Astrocyte (in vitro differentiated cells and primary cell): ENCODE data around the gene COPS9. TPM values are rescaled to one million over a fixed set of nuclear protein-coding genes. Genes with fewer than 3 reads are reported as not detected.

ENCODE experiments used
- DNase-seq: peaks from one replicate; pipeline ENCODE4 v3.0.0-alpha.2; 2010; ENCODE audit warnings: low read depth
- FAIRE-seq: peaks from 2 replicates; lab custom pipeline; 2011; peaks lifted over from hg19 to GRCh38; lab: Jason Lieb, UNC
- H2AFZ ChIP-seq: 2 replicates; pipeline ENCODE4 v1.6.0; 2012; ENCODE audit warnings: low read depth, low read length, inconsistent platforms
- H3K27ac ChIP-seq: 2 replicates; pipeline ENCODE4 v1.5.1; 2011; ENCODE audit warnings: low read depth, low read length, inconsistent platforms
- H3K27me3 ChIP-seq: 2 replicates; pipeline ENCODE4 v1.6.0; 2011; ENCODE audit warnings: low read length, inconsistent platforms; ENCODE audit not compliant: insufficient read depth
- H3K36me3 ChIP-seq: 2 replicates; pipeline ENCODE4 v1.5.1; 2011; ENCODE audit warnings: low read length, inconsistent platforms; ENCODE audit not compliant: insufficient read depth
- H3K4me1 ChIP-seq: 2 replicates; pipeline ENCODE4 v1.5.1; 2011; ENCODE audit warnings: low read length, inconsistent platforms; ENCODE audit not compliant: insufficient read depth
- H3K4me2 ChIP-seq: 2 replicates; pipeline ENCODE4 v1.6.0; 2012; ENCODE audit warnings: low read length, inconsistent platforms
- H3K4me3 ChIP-seq: 2 replicates; pipeline ENCODE4 v1.5.1; 2011; ENCODE audit warnings: low read depth, mild to moderate bottlenecking, low read length, inconsistent platforms; ENCODE audit not compliant: insufficient read depth
- H3K79me2 ChIP-seq: 2 replicates; pipeline ENCODE4 v1.6.0; 2012; ENCODE audit warnings: mild to moderate bottlenecking, low read length, inconsistent platforms; ENCODE audit not compliant: insufficient read depth
- H3K9ac ChIP-seq: 2 replicates; pipeline ENCODE4 v1.6.0; 2012; ENCODE audit warnings: mild to moderate bottlenecking, low read length, inconsistent platforms
- H3K9me3 ChIP-seq: 2 replicates; pipeline ENCODE4 v1.5.1; 2012; ENCODE audit warnings: low read depth, mild to moderate bottlenecking, low read length, inconsistent platforms; ENCODE audit not compliant: insufficient read depth
- H4K20me1 ChIP-seq: 2 replicates; pipeline ENCODE4 v1.6.0; 2012; ENCODE audit warnings: low read length, inconsistent platforms; ENCODE audit not compliant: insufficient read depth
- H3K27ac Mint-ChIP-seq: one replicate; pipeline ENCODE4 v1.8.0; 2021; ENCODE audit warnings: mild to moderate bottlenecking, mixed read lengths; ENCODE audit not compliant: unreplicated experiment
- H3K27me3 Mint-ChIP-seq: one replicate; pipeline ENCODE4 v1.8.0; 2021; ENCODE audit warnings: low read depth, mixed read lengths; ENCODE audit not compliant: unreplicated experiment
- H3K36me3 Mint-ChIP-seq: one replicate; pipeline ENCODE4 v1.8.0; 2021; ENCODE audit warnings: low read depth, mixed read lengths; ENCODE audit not compliant: unreplicated experiment
- H3K4me1 Mint-ChIP-seq: one replicate; pipeline ENCODE4 v1.8.0; 2021; ENCODE audit warnings: low read depth, mixed read lengths; ENCODE audit not compliant: unreplicated experiment
- H3K4me3 Mint-ChIP-seq: one replicate; pipeline ENCODE4 v1.8.0; 2021; ENCODE audit warnings: mild to moderate bottlenecking, moderate library complexity, mixed read lengths; ENCODE audit not compliant: unreplicated experiment
- H3K9me3 Mint-ChIP-seq: one replicate; pipeline ENCODE4 v1.8.0; 2021; ENCODE audit warnings: mild to moderate bottlenecking, mixed read lengths; ENCODE audit not compliant: unreplicated experiment
- CTCF ChIP-seq: IDR thresholded peaks from 2 replicates; pipeline ENCODE4 v1.5.1; 2011; ENCODE audit warnings: low read depth, mild to moderate bottlenecking, inconsistent platforms, low read length, moderate library complexity; ENCODE audit not compliant: insufficient read depth
- EZH2 ChIP-seq: IDR thresholded peaks from 2 replicates; pipeline ENCODE4 v1.6.1; 2012; ENCODE audit warnings: mild to moderate bottlenecking, low read length, inconsistent platforms; ENCODE audit not compliant: insufficient read depth
- total RNA-seq: library from RNA; stranded (reverse); gene quantifications from 2 replicates; pipeline ENCODE4 v1.2.1, GENCODE V29; 2021

COPS9 gene
- total RNA-seq, 1 donor from 2014 or later, result 192 TPM

GRCh38 chr2:240165661-240166060, 29.6 kb upstream of the COPS9 start:
- Mint-ChIP-seq H3K9me3 (peaks cover 6% of the 10 kb centered on the region), H3K4me3 (no peak overlapping the region), H3K27me3 (peaks cover 49% of the 10 kb centered on the region), H3K36me3 (no peaks in the 10 kb centered on the region), H3K4me1 (no peaks in the 10 kb centered on the region), H3K27ac (no peak overlapping the region)
- H3K79me2 ChIP-seq, result no peaks in the 10 kb centered on the region
- no peak overlapping the region for H3K4me3 ChIP-seq
- no peaks in the 10 kb centered on the region for H3K4me1 ChIP-seq
- FAIRE-seq (no peak), DNase-seq (no peak)
- TF ChIP-seq EZH2 (no peak), CTCF (no peak)
- peaks cover 4% of the 10 kb centered on the region for H3K27me3 ChIP-seq
- no peaks in the 10 kb centered on the region for H3K36me3 ChIP-seq
- H3K9me3 ChIP-seq, result no peaks in the 10 kb centered on the region
- no peak overlapping the region for H3K27ac ChIP-seq
- no peak overlapping the region for H3K9ac ChIP-seq
- H2AFZ ChIP-seq, result no peak overlapping the region
- no peak overlapping the region for H3K4me2 ChIP-seq
- no peaks in the 10 kb centered on the region for H4K20me1 ChIP-seq

GRCh38 chr2:240165034-240165433, 28.9 kb upstream of the COPS9 start:
- Histone ChIP-seq H2AFZ (no peak overlapping the region), H3K27ac (no peak overlapping the region), H3K27me3 (peaks cover 4% of the 10 kb centered on the region), H4K20me1 (no peaks in the 10 kb centered on the region), H3K4me2 (no peak overlapping the region), H3K9me3 (no peaks in the 10 kb centered on the region), H3K4me1 (no peaks in the 10 kb centered on the region), H3K9ac (no peak overlapping the region), H3K36me3 (no peaks in the 10 kb centered on the region), H3K79me2 (no peaks in the 10 kb centered on the region), H3K4me3 (no peak overlapping the region)
- peaks cover 6% of the 10 kb centered on the region for H3K9me3 Mint-ChIP-seq
- no peak for TF ChIP-seq CTCF
- TF ChIP-seq EZH2, result no peak
- no peaks in the 10 kb centered on the region for H3K36me3 Mint-ChIP-seq
- no peaks in the 10 kb centered on the region for H3K4me1 Mint-ChIP-seq
- no peak overlapping the region for H3K27ac Mint-ChIP-seq
- no peak for DNase-seq
- H3K4me3 Mint-ChIP-seq, result no peak overlapping the region
- FAIRE-seq, result no peak
- peaks cover 52% of the 10 kb centered on the region for H3K27me3 Mint-ChIP-seq

GRCh38 chr2:240164586-240164985, 28.5 kb upstream of the COPS9 start:
- peaks cover 6% of the 10 kb centered on the region for H3K9me3 Mint-ChIP-seq
- Histone ChIP-seq H3K27me3 (peaks cover 4% of the 10 kb centered on the region), H3K9me3 (no peaks in the 10 kb centered on the region), H3K27ac (no peak overlapping the region), H2AFZ (no peak overlapping the region), H3K4me1 (no peaks in the 10 kb centered on the region), H3K4me3 (no peak overlapping the region), H3K9ac (no peak overlapping the region), H3K79me2 (no peaks in the 10 kb centered on the region), H3K4me2 (no peak overlapping the region), H3K36me3 (no peaks in the 10 kb centered on the region), H4K20me1 (no peaks in the 10 kb centered on the region)
- H3K36me3 Mint-ChIP-seq, result no peaks in the 10 kb centered on the region
- no peaks in the 10 kb centered on the region for H3K4me1 Mint-ChIP-seq
- no peak for FAIRE-seq
- no peak overlapping the region for H3K4me3 Mint-ChIP-seq
- no peak for DNase-seq
- H3K27me3 Mint-ChIP-seq, result peaks cover 51% of the 10 kb centered on the region
- no peak overlapping the region for H3K27ac Mint-ChIP-seq
- TF ChIP-seq EZH2 (no peak), CTCF (no peak)
